HepG2 (cell line): ENCODE measurements around the gene MPC1. TPM values are rescaled to one million over a fixed set of nuclear protein-coding genes. Genes with fewer than 3 reads are reported as not detected.

ENCODE experiments used
- HDAC6 ChIP-seq: fragments of 200-600 bp; sonication (generic); IDR thresholded peaks from 2 replicates; pipeline ENCODE4 v1.7.0; 2017; ENCODE audit warnings: mild to moderate bottlenecking, antibody characterized with exemption, low read length, low read depth
- HMG20A ChIP-seq: IDR thresholded peaks from 2 replicates; pipeline ENCODE4 v1.6.1; 2016; ENCODE audit warnings: borderline replicate concordance
- HOXA3 ChIP-seq: sonication (generic); formaldehyde crosslinking; IDR thresholded peaks from 2 replicates; pipeline ENCODE4 v1.5.0; 2020; ENCODE audit warnings: missing genetic modification reagents
- MAF1 ChIP-seq: sonication (generic); formaldehyde crosslinking; IDR thresholded peaks from 2 replicates; pipeline ENCODE4 v1.5.0; 2020; ENCODE audit warnings: missing genetic modification reagents, borderline replicate concordance
- MED1 ChIP-seq: sonication (generic); formaldehyde crosslinking; IDR thresholded peaks from 2 replicates; pipeline ENCODE4 v1.4.0; 2020; ENCODE audit warnings: missing genetic modification reagents
- NFE2 ChIP-seq: sonication (generic); formaldehyde crosslinking; IDR thresholded peaks from 2 replicates; pipeline ENCODE4 v1.4.0; 2020; ENCODE audit warnings: missing genetic modification reagents
- SP1 ChIP-seq, 2 experiments: fragments of 450-650 bp in 1 of 2; sonication (generic) in 1 of 2; formaldehyde crosslinking in 1 of 2; IDR thresholded peaks; 2 replicates each; pipeline versions ENCODE4 v1.4.0 to v1.6.1; 2016 to 2020; ENCODE audit warnings: missing genetic modification reagents in 1 of 2
- ZMYM2 ChIP-seq: sonication (generic); formaldehyde crosslinking; IDR thresholded peaks from 2 replicates; pipeline ENCODE4 v1.8.0; 2022; ENCODE audit warnings: mild to moderate bottlenecking, missing genetic modification reagents
- ZNF282 ChIP-seq: fragments of 450-650 bp; IDR thresholded peaks from 2 replicates; pipeline ENCODE4 v1.6.1; 2018; ENCODE audit not compliant: partially characterized antibody
- polyA plus RNA-seq, 8 experiments: library from polyadenylated mRNA; depleted of rRNA in 3 of 8; stranded (reverse) in 7 of 8; unstranded in 1 of 8; fragments of >200 nt; fragmentation: Illumina TruSeq in 4 of 8; extraction: Trizol in 4 of 8; gene quantifications; 2 replicates each; pipeline versions ENCODE4 v1.2.1 to v1.2.3, GENCODE V29; 2011 to 2016; ENCODE audit warnings: low read depth in 4 of 8, missing spikeins in 1 of 8, mixed read lengths in 1 of 8; ENCODE audit not compliant: insufficient read depth in 1 of 8
- total RNA-seq, 5 experiments: library from RNA; depleted of rRNA; stranded (reverse); fragments of >200 nt; fragmentation: Illumina TruSeq; extraction: Trizol; gene quantifications; 2 replicates each; pipeline ENCODE4 v1.2.3, GENCODE V29; 2016; ENCODE audit warnings: low read depth in 1 of 5
- TF ChIP-seq, protein P1 (sequence below): sonication (generic); formaldehyde crosslinking; IDR thresholded peaks from 2 replicates; pipeline ENCODE4 v1.4.0; 2020; ENCODE audit warnings: mild to moderate bottlenecking, low read depth, missing genetic modification reagents
- TF ChIP-seq, protein P2 (sequence below): fragments of 450-650 bp; IDR thresholded peaks from 2 replicates; pipeline ENCODE4 v1.6.1; 2016
- TF ChIP-seq, protein P3 (sequence below): sonication (generic); formaldehyde crosslinking; IDR thresholded peaks from 2 replicates; pipeline ENCODE4 v1.4.0; 2020; ENCODE audit warnings: mild to moderate bottlenecking, missing genetic modification reagents
- TF ChIP-seq, protein P4 (sequence below): sonication (generic); formaldehyde crosslinking; IDR thresholded peaks from 2 replicates; pipeline ENCODE4 v1.5.0; 2020; ENCODE audit warnings: missing genetic modification reagents
- TF ChIP-seq, protein P5 (sequence below): sonication (generic); formaldehyde crosslinking; IDR thresholded peaks from 2 replicates; pipeline ENCODE4 v1.5.0; 2020; ENCODE audit warnings: missing genetic modification reagents
- TF ChIP-seq, protein P6 (sequence below): sonication (generic); formaldehyde crosslinking; IDR thresholded peaks from 2 replicates; pipeline ENCODE4 v1.4.0; 2020; ENCODE audit warnings: mild to moderate bottlenecking, missing genetic modification reagents
- TF ChIP-seq, protein P7 (sequence below): sonication (generic); IDR thresholded peaks from 2 replicates; pipeline ENCODE4 v1.6.1; 2016; ENCODE audit warnings: low read depth, borderline replicate concordance

Gene MPC1
- total and polyA plus RNA-seq, 2 of the 13 experiments (the other 11 are each of a cell fraction or from before 2014, with no cell fraction given), result 189 to 214 TPM

DNA sequence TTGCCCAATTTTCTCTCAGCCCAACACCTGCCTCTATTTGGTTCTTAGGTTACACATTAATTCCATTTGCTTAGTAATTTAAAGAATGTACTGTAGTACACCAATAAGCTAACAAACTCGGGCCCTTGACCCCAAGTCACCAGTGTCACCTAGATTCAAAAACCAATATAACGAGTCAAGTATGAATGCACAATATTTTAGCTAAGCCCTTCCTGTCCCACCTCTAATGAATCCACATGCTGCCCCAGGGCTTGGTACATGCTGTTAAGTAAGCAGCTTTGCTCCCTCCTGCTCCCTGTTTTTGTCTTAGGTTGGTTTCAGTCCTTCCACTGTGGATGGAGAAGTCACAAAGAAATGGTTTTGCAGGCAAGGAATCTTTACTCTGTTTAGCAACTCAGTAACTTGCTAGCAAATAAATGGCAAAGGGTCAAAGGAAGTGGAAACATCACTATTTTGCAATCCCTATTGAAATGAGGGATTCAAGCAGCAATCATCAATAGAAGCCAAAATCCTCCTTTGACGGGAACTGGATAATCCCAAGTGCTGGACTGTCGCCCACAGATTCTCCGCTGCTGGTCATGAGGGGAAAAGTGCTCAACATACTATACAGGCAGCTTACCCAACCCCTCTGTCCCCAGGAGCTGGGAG lies 5.0 kb upstream of the MPC1 start (continued):
- TF ChIP-seq, protein P1, sequence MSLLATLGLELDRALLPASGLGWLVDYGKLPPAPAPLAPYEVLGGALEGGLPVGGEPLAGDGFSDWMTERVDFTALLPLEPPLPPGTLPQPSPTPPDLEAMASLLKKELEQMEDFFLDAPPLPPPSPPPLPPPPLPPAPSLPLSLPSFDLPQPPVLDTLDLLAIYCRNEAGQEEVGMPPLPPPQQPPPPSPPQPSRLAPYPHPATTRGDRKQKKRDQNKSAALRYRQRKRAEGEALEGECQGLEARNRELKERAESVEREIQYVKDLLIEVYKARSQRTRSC, result no peak
- TF ChIP-seq, protein P2, sequence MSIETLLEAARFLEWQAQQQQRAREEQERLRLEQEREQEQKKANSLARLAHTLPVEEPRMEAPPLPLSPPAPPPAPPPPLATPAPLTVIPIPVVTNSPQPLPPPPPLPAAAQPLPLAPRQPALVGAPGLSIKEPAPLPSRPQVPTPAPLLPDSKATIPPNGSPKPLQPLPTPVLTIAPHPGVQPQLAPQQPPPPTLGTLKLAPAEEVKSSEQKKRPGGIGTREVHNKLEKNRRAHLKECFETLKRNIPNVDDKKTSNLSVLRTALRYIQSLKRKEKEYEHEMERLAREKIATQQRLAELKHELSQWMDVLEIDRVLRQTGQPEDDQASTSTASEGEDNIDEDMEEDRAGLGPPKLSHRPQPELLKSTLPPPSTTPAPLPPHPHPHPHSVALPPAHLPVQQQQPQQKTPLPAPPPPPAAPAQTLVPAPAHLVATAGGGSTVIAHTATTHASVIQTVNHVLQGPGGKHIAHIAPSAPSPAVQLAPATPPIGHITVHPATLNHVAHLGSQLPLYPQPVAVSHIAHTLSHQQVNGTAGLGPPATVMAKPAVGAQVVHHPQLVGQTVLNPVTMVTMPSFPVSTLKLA, result no peak
- no peak for TF ChIP-seq HDAC6
- TF ChIP-seq, protein P3, sequence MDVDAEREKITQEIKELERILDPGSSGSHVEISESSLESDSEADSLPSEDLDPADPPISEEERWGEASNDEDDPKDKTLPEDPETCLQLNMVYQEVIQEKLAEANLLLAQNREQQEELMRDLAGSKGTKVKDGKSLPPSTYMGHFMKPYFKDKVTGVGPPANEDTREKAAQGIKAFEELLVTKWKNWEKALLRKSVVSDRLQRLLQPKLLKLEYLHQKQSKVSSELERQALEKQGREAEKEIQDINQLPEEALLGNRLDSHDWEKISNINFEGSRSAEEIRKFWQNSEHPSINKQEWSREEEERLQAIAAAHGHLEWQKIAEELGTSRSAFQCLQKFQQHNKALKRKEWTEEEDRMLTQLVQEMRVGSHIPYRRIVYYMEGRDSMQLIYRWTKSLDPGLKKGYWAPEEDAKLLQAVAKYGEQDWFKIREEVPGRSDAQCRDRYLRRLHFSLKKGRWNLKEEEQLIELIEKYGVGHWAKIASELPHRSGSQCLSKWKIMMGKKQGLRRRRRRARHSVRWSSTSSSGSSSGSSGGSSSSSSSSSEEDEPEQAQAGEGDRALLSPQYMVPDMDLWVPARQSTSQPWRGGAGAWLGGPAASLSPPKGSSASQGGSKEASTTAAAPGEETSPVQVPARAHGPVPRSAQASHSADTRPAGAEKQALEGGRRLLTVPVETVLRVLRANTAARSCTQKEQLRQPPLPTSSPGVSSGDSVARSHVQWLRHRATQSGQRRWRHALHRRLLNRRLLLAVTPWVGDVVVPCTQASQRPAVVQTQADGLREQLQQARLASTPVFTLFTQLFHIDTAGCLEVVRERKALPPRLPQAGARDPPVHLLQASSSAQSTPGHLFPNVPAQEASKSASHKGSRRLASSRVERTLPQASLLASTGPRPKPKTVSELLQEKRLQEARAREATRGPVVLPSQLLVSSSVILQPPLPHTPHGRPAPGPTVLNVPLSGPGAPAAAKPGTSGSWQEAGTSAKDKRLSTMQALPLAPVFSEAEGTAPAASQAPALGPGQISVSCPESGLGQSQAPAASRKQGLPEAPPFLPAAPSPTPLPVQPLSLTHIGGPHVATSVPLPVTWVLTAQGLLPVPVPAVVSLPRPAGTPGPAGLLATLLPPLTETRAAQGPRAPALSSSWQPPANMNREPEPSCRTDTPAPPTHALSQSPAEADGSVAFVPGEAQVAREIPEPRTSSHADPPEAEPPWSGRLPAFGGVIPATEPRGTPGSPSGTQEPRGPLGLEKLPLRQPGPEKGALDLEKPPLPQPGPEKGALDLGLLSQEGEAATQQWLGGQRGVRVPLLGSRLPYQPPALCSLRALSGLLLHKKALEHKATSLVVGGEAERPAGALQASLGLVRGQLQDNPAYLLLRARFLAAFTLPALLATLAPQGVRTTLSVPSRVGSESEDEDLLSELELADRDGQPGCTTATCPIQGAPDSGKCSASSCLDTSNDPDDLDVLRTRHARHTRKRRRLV (CRISPR knock-in tag), result peak; percentile 75
- no peak for TF ChIP-seq NFE2
- TF ChIP-seq, protein P4, sequence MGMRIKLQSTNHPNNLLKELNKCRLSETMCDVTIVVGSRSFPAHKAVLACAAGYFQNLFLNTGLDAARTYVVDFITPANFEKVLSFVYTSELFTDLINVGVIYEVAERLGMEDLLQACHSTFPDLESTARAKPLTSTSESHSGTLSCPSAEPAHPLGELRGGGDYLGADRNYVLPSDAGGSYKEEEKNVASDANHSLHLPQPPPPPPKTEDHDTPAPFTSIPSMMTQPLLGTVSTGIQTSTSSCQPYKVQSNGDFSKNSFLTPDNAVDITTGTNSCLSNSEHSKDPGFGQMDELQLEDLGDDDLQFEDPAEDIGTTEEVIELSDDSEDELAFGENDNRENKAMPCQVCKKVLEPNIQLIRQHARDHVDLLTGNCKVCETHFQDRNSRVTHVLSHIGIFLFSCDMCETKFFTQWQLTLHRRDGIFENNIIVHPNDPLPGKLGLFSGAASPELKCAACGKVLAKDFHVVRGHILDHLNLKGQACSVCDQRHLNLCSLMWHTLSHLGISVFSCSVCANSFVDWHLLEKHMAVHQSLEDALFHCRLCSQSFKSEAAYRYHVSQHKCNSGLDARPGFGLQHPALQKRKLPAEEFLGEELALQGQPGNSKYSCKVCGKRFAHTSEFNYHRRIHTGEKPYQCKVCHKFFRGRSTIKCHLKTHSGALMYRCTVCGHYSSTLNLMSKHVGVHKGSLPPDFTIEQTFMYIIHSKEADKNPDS (CRISPR knock-in tag), result no peak
- TF ChIP-seq ZNF282, result no peak
- TF ChIP-seq, protein P5, sequence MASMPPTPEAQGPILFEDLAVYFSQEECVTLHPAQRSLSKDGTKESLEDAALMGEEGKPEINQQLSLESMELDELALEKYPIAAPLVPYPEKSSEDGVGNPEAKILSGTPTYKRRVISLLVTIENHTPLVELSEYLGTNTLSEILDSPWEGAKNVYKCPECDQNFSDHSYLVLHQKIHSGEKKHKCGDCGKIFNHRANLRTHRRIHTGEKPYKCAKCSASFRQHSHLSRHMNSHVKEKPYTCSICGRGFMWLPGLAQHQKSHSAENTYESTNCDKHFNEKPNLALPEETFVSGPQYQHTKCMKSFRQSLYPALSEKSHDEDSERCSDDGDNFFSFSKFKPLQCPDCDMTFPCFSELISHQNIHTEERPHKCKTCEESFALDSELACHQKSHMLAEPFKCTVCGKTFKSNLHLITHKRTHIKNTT (CRISPR knock-in tag), result no peak
- peak; percentile 97 for TF ChIP-seq MED1 (CRISPR knock-in tag)
- no peak for TF ChIP-seq SP1 (IDR thresholded peaks at IDR 0.05)
- 0 out of 2 replicates have a peak, but pooled peaks have one; percentile 37 for TF ChIP-seq SP1 (CRISPR knock-in tag; IDR thresholded peaks at IDR 0.05)
- TF ChIP-seq HMG20A (CRISPR knock-in tag), result peak; percentile 94
- TF ChIP-seq, protein P6, sequence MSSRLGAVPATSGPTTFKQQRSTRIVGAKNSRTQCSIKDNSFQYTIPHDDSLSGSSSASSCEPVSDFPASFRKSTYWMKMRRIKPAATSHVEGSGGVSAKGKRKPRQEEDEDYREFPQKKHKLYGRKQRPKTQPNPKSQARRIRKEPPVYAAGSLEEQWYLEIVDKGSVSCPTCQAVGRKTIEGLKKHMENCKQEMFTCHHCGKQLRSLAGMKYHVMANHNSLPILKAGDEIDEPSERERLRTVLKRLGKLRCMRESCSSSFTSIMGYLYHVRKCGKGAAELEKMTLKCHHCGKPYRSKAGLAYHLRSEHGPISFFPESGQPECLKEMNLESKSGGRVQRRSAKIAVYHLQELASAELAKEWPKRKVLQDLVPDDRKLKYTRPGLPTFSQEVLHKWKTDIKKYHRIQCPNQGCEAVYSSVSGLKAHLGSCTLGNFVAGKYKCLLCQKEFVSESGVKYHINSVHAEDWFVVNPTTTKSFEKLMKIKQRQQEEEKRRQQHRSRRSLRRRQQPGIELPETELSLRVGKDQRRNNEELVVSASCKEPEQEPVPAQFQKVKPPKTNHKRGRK, result no peak
- peak; percentile 81 for TF ChIP-seq HOXA3 (CRISPR knock-in tag)
- TF ChIP-seq, protein P7, sequence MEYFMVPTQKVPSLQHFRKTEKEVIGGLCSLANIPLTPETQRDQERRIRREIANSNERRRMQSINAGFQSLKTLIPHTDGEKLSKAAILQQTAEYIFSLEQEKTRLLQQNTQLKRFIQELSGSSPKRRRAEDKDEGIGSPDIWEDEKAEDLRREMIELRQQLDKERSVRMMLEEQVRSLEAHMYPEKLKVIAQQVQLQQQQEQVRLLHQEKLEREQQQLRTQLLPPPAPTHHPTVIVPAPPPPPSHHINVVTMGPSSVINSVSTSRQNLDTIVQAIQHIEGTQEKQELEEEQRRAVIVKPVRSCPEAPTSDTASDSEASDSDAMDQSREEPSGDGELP, result no peak; the same call in 1 of the 2 replicates
- TF ChIP-seq ZMYM2, result no peak
- TF ChIP-seq MAF1 (CRISPR knock-in tag), result no peak
